K562 (cell line): ENCODE measurements around the gene NRXN3. TPM values are rescaled to one million over a fixed set of nuclear protein-coding genes. Genes with fewer than 3 reads are reported as not detected.

Experiments used
- ATAC-seq: fragments of 200-7000 bp; cut with Tn5 transposase; 3 replicates; pipeline ENCODE4 v1.9.1; 2020; ENCODE audit warnings: moderate library complexity
- BruUV-seq: library from RNA; stranded (reverse); fragments of 400-500 nt; replicated peaks from 2 replicates; lab custom pipeline; 2021; lab: Mats Ljungman, UMichigan
- CTCF ChIA-PET: fragments of 300-600 bp; formaldehyde crosslinking; extraction: SDS; loops from one replicate; lab custom pipeline; 2021; ENCODE audit warnings: low intra/inter-chr PET ratio; lab: Yijun Ruan, JAX
- POLR2A ChIA-PET: fragments of 300-600, 350-650 bp; sonication (Branson Sonifier 250); formaldehyde crosslinking; extraction: SDS; loops from one replicate; lab custom pipeline; 2021; ENCODE audit warnings: antibody characterized with exemption, inconsistent platforms; lab: Yijun Ruan, JAX
- DNase-seq, 4 experiments: peaks; one replicate each; pipeline versions ENCODE4 v3.0.0 to v3.0.0-alpha.2; 2011 to 2018; ENCODE audit warnings: low spot score in 3 of 4, mixed read lengths in 3 of 4; ENCODE audit errors: extremely low read depth in 1 of 4
- FAIRE-seq: peaks from 2 replicates; lab custom pipeline; 2011; peaks lifted over from hg19 to GRCh38; lab: Jason Lieb, UNC
- H2AFZ ChIP-seq: 2 replicates; pipeline ENCODE4 v1.6.0; 2011; ENCODE audit warnings: low read depth, low read length, control low read depth, inconsistent platforms
- H3K27ac ChIP-seq: fragments of 200-600 bp; 3 replicates; pipeline ENCODE4 v1.8.0; 2011; ENCODE audit warnings: low read depth, mild to moderate bottlenecking, control low read depth, inconsistent platforms, low read length, moderate library complexity, mixed read lengths; ENCODE audit errors: extremely low read depth
- H3K27me3 ChIP-seq, 2 experiments: fragments of 300-600 bp in 1 of 2; 2 replicates in 1 of 2; 3 replicates in 1 of 2; pipeline versions ENCODE4 v1.6.0 to v1.8.0; 2011; ENCODE audit warnings: inconsistent platforms in 2 of 2, low read length in 2 of 2, mild to moderate bottlenecking in 1 of 2, mixed read lengths in 1 of 2, moderate library complexity in 1 of 2; ENCODE audit not compliant: control insufficient read depth in 2 of 2, insufficient read depth in 2 of 2
- H3K36me3 ChIP-seq: fragments of 300-600 bp; 3 replicates; pipeline ENCODE4 v1.8.0; 2011; ENCODE audit warnings: mild to moderate bottlenecking, low read length, inconsistent platforms; ENCODE audit not compliant: control insufficient read depth, insufficient read depth
- H3K4me1 ChIP-seq, 2 experiments: fragments of 200-600 bp in 1 of 2; replicated peaks in 1 of 2; 2 replicates in 1 of 2; 3 replicates in 1 of 2; pipeline versions ENCODE4 v1.5.1 to v1.8.0; 2011; ENCODE audit warnings: inconsistent platforms in 2 of 2, low read length in 2 of 2, mild to moderate bottlenecking in 1 of 2, mixed read lengths in 1 of 2, moderate library complexity in 1 of 2; ENCODE audit not compliant: control insufficient read depth in 2 of 2, insufficient read depth in 2 of 2
- H3K4me2 ChIP-seq: 2 replicates; pipeline ENCODE4 v1.6.1; 2011; ENCODE audit warnings: low read length, control low read depth, inconsistent platforms, mixed read lengths; ENCODE audit not compliant: insufficient read depth
- H3K4me3 ChIP-seq: fragments of 200-600 bp; sonication (generic), shearing (Covaris generic); 2 replicates; pipeline ENCODE4 v1.5.1; 2016; ENCODE audit warnings: control low read depth, inconsistent platforms
- H3K79me2 ChIP-seq: fragments of 200-600 bp; 3 replicates; pipeline ENCODE4 v1.8.0; 2011; ENCODE audit warnings: low read length, inconsistent platforms; ENCODE audit not compliant: control insufficient read depth, insufficient read depth
- H3K9ac ChIP-seq, 2 experiments: 2 replicates each; pipeline versions ENCODE4 v1.6.0 to v1.6.1; 2011; ENCODE audit warnings: low read depth in 2 of 2, low read length in 2 of 2, control low read depth in 1 of 2, inconsistent platforms in 1 of 2, mild to moderate bottlenecking in 1 of 2, mixed read lengths in 1 of 2; ENCODE audit not compliant: insufficient read depth in 1 of 2
- H3K9me1 ChIP-seq: one replicate; pipeline ENCODE4 v1.6.0; 2011; ENCODE audit warnings: inconsistent platforms, mild to moderate bottlenecking, low read length, moderate library complexity; ENCODE audit not compliant: control insufficient read depth, insufficient read depth
- H3K9me3 ChIP-seq: replicated peaks from 2 replicates; pipeline ENCODE4 v1.5.1; 2011; ENCODE audit warnings: low read depth, low read length, inconsistent platforms; ENCODE audit not compliant: control insufficient read depth, insufficient read depth
- H4K20me1 ChIP-seq: replicated peaks from 2 replicates; pipeline ENCODE4 v1.6.1; 2011; ENCODE audit warnings: low read length, inconsistent platforms, mixed read lengths; ENCODE audit not compliant: control insufficient read depth, insufficient read depth
- ATF6 ChIP-seq: sonication (generic); formaldehyde crosslinking; IDR thresholded peaks from 2 replicates; pipeline ENCODE4 v1.4.0; 2020; ENCODE audit warnings: mild to moderate bottlenecking, missing genetic modification reagents
- CBFA2T2 ChIP-seq: fragments of 450-650 bp; conservative IDR thresholded peaks from 2 replicates; pipeline ENCODE4 v1.6.1; 2017; ENCODE audit warnings: mild to moderate bottlenecking
- E4F1 ChIP-seq: fragments of 250-450 bp; sonication (Bioruptor Pico); IDR thresholded peaks from 2 replicates; pipeline ENCODE4 v1.5.0; 2021; ENCODE audit warnings: mild to moderate bottlenecking, borderline replicate concordance
- ETV1 ChIP-seq: fragments of 450-650 bp; conservative IDR thresholded peaks from 2 replicates; pipeline ENCODE4 v1.6.1; 2016; ENCODE audit warnings: missing genetic modification characterization, control low read depth, low read depth, missing compliant biosample characterization
- RAD51 ChIP-seq: fragments of 450-650 bp; IDR thresholded peaks from 2 replicates; pipeline ENCODE4 v1.7.1; 2016; ENCODE audit warnings: low read depth, mild to moderate bottlenecking, borderline replicate concordance
- TFE3 ChIP-seq: fragments of 450-650 bp; formaldehyde crosslinking; IDR thresholded peaks from 2 replicates; pipeline ENCODE4 v1.4.0; 2020; ENCODE audit warnings: mild to moderate bottlenecking, mixed read lengths
- TOE1 ChIP-seq, 2 experiments: fragments of 450-650 bp in 1 of 2; sonication (generic) in 1 of 2; formaldehyde crosslinking in 1 of 2; IDR thresholded peaks; 2 replicates each; pipeline versions ENCODE4 v1.7.1 to v1.8.0; 2016 to 2022; ENCODE audit warnings: borderline replicate concordance in 2 of 2, mild to moderate bottlenecking in 2 of 2, antibody characterized with exemption in 1 of 2, inconsistent platforms in 1 of 2, low read depth in 1 of 2, missing genetic modification reagents in 1 of 2, moderate library complexity in 1 of 2
- USF2 ChIP-seq: sonication (generic); formaldehyde crosslinking; IDR thresholded peaks from 2 replicates; pipeline ENCODE4 v1.5.0; 2020; ENCODE audit warnings: missing genetic modification reagents
- ZNF280A ChIP-seq: fragments of 450-650 bp; IDR thresholded peaks from 2 replicates; pipeline ENCODE4 v1.6.1; 2018; ENCODE audit warnings: mild to moderate bottlenecking, low read depth; ENCODE audit not compliant: partially characterized antibody
- ZSCAN29 ChIP-seq: fragments of 450-650 bp; IDR thresholded peaks from 2 replicates; pipeline ENCODE4 v1.6.1; 2017
- WGBS: fragments of 100-300 bp; shearing (Covaris generic); methylation state at CpG from one replicate; pipeline ENCODE4 v1.1.6; 2016; ENCODE audit warnings: low coverage, mixed read lengths; ENCODE audit not compliant: insufficient coverage; ENCODE audit errors: missing lambda C conversion rate; 5-methylcytosine and 5-hydroxymethylcytosine counted together
- in situ Hi-C: fragments of 300-500 bp; cut with MboI; formaldehyde crosslinking; loops from 4 replicates; pipeline ENCODE4 v1.15.0; 2018; ENCODE audit warnings: inconsistent platforms, mixed read lengths
- intact Hi-C: fragments of 100-400 bp; cut with micrococcal nuclease; formaldehyde crosslinking; loops from 2 replicates; pipeline ENCODE4 v1.14.2; 2022
- polyA plus RNA-seq, 8 experiments: library from polyadenylated mRNA; depleted of rRNA in 4 of 8; stranded (reverse) in 5 of 8; unstranded in 3 of 8; fragments of >200 nt; fragmentation: Nextera tagmentation in 2 of 8; fragmentation: Illumina TruSeq in 1 of 8; extraction: Ambion mirVana in 2 of 8; extraction: Trizol in 1 of 8; gene quantifications; 2 replicates each; pipeline versions ENCODE4 v1.2.1 to v1.2.3, GENCODE V29; 2011 to 2014; ENCODE audit warnings: inconsistent platforms in 1 of 8, missing spikeins in 1 of 8
- total RNA-seq, 7 experiments: library from RNA; depleted of rRNA in 6 of 7; stranded (reverse); fragments of >200 nt in 6 of 7; fragmentation: Illumina TruSeq in 2 of 7; extraction: Trizol in 2 of 7; gene quantifications; 2 replicates each; pipeline versions ENCODE4 v1.2.1 to v1.2.3, GENCODE V29; 2011 to 2021; ENCODE audit warnings: low replicate concordance in 1 of 7

Gene NRXN3
- total and polyA plus RNA-seq, 9 of the 15 experiments (the other 6 are each of a cell fraction or from before 2014, with no cell fraction given) = 0.09 TPM; not detected in 8

GRCh38 chr14:78501909-78502308 is 331.7 kb downstream of the NRXN3 start:
- TF ChIP-seq RAD51 = peak; percentile 71
- TF ChIP-seq ZNF280A = no peak
- 0 out of 2 replicates have a peak, but pooled peaks have one; percentile 14 for TF ChIP-seq USF2 (CRISPR knock-in tag)
- no peak for TF ChIP-seq ETV1 (tag)
- no peak for TF ChIP-seq ZSCAN29
- TF ChIP-seq ATF6 (CRISPR knock-in tag) = no peak
- TF ChIP-seq CBFA2T2 = 0 out of 2 replicates have a peak, but pooled peaks have one; percentile 7
- peak; percentile 81 for TF ChIP-seq TFE3 (CRISPR knock-in tag)
- no peak for TF ChIP-seq E4F1 (CRISPR knock-in tag)
- peak; percentile 54; the same call in 1 of the 2 replicates for TF ChIP-seq TOE1 (IDR thresholded peaks at IDR 0.05; ENCODE audit: borderline replicate concordance)
- TF ChIP-seq TOE1 (CRISPR knock-in tag; IDR thresholded peaks at IDR 0.05; ENCODE audit: borderline replicate concordance, low read depth) = no peak
- POLR2A ChIA-PET = interaction anchor here (0.7 kb wide), 1 partner anchor 13 kb away, joined by 3 read pairs; no protein-coding TSS in a partner anchor
- BruUV-seq = no TSS peak
- Histone ChIP-seq H3K4me1 (no peaks in the 10 kb centered on the region), H2AFZ (no peak overlapping the region), H3K27me3 (no peaks in the 10 kb centered on the region), H3K4me3 (no peak overlapping the region), H3K36me3 (no peaks in the 10 kb centered on the region), H3K4me2 (no peak overlapping the region), H3K79me2 (no peaks in the 10 kb centered on the region), H3K9ac (no peak overlapping the region), H4K20me1 (no peaks in the 10 kb centered on the region), H3K27ac (no peak overlapping the region), H3K9me3 (no peaks in the 10 kb centered on the region), H3K9me1 (no peaks in the 10 kb centered on the region)
- ATAC-seq = no peak
- intact Hi-C loops (no loop called here), in situ Hi-C loops (no loop called here)
- CTCF ChIA-PET = no interaction called here
- no peak for FAIRE-seq
- DNase-seq = no peak
- 0% methylated on average over 4 of the region's 4 CpGs for WGBS
